ENCODE data around the gene PPP1R16B. TPM values are rescaled to one million over a fixed set of nuclear protein-coding genes. Genes with fewer than 3 reads are reported as not detected.

PPP1R16B gene
- 10 to 100 TPM; 45.5 to 80.4 TPM for total RNA-seq

GRCh38 chr20:38805502-38805957 lies at the start of gene PPP1R16B:
Gene PPP1R16B (plus strand): TSS chr20:38805697. CDS start chr20:38835926, 30,229 bp downstream.
- ATAC-seq: peak; percentile 64 to 81
- H3K9me3 Mint-ChIP-seq: no peaks in the 10 kb centered on the region
- H3K36me3 Mint-ChIP-seq: peaks cover 27 to 37% of the 10 kb centered on the region in 2 donors

GRCh38 chr20:38757145-38757775 lies 48.2 kb upstream of the PPP1R16B start:
- Mint-ChIP-seq H3K9me3 (no peaks in the 10 kb centered on the region), H3K36me3 (peaks cover 27 to 36% of the 10 kb centered on the region in 2 donors), H3K27ac (no peak overlapping the region)
- DNase-seq (ENCODE audit: low spot score in 2 of 2) (no peak), ATAC-seq (no peak)

More at GRCh38 chr20:38805502-38805957, at the start of gene PPP1R16B:
- H3K27ac Mint-ChIP-seq: peak within 1 kb of the TSS; percentile 89 to 95
- DNase-seq (ENCODE audit: low spot score in 2 of 2): peak; percentile 74 to 80

GRCh38 chr20:38759106-38759505 lies 46.4 kb upstream of the PPP1R16B start:
- no peak for ATAC-seq
- Mint-ChIP-seq H3K9me3 (no peaks in the 10 kb centered on the region), H3K27ac (no peak overlapping the region), H3K36me3 (peaks cover 21 to 49% of the 10 kb centered on the region in 2 donors)
- no peak for DNase-seq (ENCODE audit: low spot score in 2 of 2)

GRCh38 chr20:38760978-38761377 lies 44.5 kb upstream of the PPP1R16B start:
- no peak for ATAC-seq
- peak overlapping the region in 1 of 2 donors; percentile 37 for H3K27ac Mint-ChIP-seq
- no peak for DNase-seq (ENCODE audit: low spot score in 2 of 2)
- peaks cover 19 to 35% of the 10 kb centered on the region in 2 donors for H3K36me3 Mint-ChIP-seq
- H3K9me3 Mint-ChIP-seq: no peaks in the 10 kb centered on the region

- H3K27ac Mint-ChIP-seq: peak overlapping the region; percentile 5 to 15
- no peak for DNase-seq (ENCODE audit: low spot score in 2 of 2)
- ATAC-seq: no peak
- no peaks in the 10 kb centered on the region for H3K9me3 Mint-ChIP-seq
- peaks cover 19 to 35% of the 10 kb centered on the region in 2 donors for H3K36me3 Mint-ChIP-seq
These were observed 43.3 kb upstream of the PPP1R16B start for GRCh38 chr20:38762174-38762573.

- H3K27ac Mint-ChIP-seq: peak overlapping the region in 1 of 2 donors; percentile 7
- ATAC-seq: no peak
- DNase-seq (ENCODE audit: low spot score in 2 of 2): no peak
- no peaks in the 10 kb centered on the region for H3K9me3 Mint-ChIP-seq
- peaks cover 19 to 38% of the 10 kb centered on the region in 2 donors for H3K36me3 Mint-ChIP-seq
These were observed 41.9 kb upstream of the PPP1R16B start for GRCh38 chr20:38763616-38764015.

- Mint-ChIP-seq H3K36me3 (peaks cover 19 to 33% of the 10 kb centered on the region in 2 donors), H3K9me3 (no peaks in the 10 kb centered on the region), H3K27ac (no peak overlapping the region)
- peak; percentile 99 to 100 for ATAC-seq
- peak in 1 of 2 donors; percentile 41 for DNase-seq (ENCODE audit: low spot score in 2 of 2)
These were observed 40.8 kb upstream of the PPP1R16B start for GRCh38 chr20:38764567-38765318.

- Mint-ChIP-seq H3K9me3 (no peaks in the 10 kb centered on the region), H3K27ac (no peak overlapping the region), H3K36me3 (peaks cover 19 to 24% of the 10 kb centered on the region in 2 donors)
- DNase-seq (ENCODE audit: low spot score in 2 of 2) (no peak), ATAC-seq (no peak)
These were observed 39.4 kb upstream of the PPP1R16B start for GRCh38 chr20:38766071-38766470.

- peak overlapping the region; percentile 61 to 88 for H3K27ac Mint-ChIP-seq
- DNase-seq (ENCODE audit: low spot score in 2 of 2) (no peak), ATAC-seq (no peak)
- H3K9me3 Mint-ChIP-seq: peaks cover 0 to 8% of the 10 kb centered on the region in 2 donors
- H3K36me3 Mint-ChIP-seq: peaks cover 25 to 39% of the 10 kb centered on the region in 2 donors
These were observed 35.9 kb upstream of the PPP1R16B start for GRCh38 chr20:38769376-38770295.

GRCh38 chr20:38770546-38770945 lies 35.0 kb upstream of the PPP1R16B start:
- DNase-seq (ENCODE audit: low spot score in 2 of 2) (no peak), ATAC-seq (no peak)
- H3K9me3 Mint-ChIP-seq: peaks cover 0 to 8% of the 10 kb centered on the region in 2 donors
- H3K36me3 Mint-ChIP-seq: peaks cover 27 to 39% of the 10 kb centered on the region in 2 donors
- no peak overlapping the region for H3K27ac Mint-ChIP-seq

GRCh38 chr20:38770970-38771369 lies 34.5 kb upstream of the PPP1R16B start:
- H3K36me3 Mint-ChIP-seq: peaks cover 23 to 39% of the 10 kb centered on the region in 2 donors
- ATAC-seq: no peak

GRCh38 chr20:38771621-38772020 lies 33.9 kb upstream of the PPP1R16B start:
- Mint-ChIP-seq H3K36me3 (peaks cover 22 to 39% of the 10 kb centered on the region in 2 donors), H3K27ac (peak overlapping the region in 1 of 2 donors; percentile 74), H3K9me3 (peaks cover 0 to 8% of the 10 kb centered on the region in 2 donors)
- ATAC-seq (no peak), DNase-seq (ENCODE audit: low spot score in 2 of 2) (no peak)

More at GRCh38 chr20:38770970-38771369, 34.5 kb upstream of the PPP1R16B start:
- Mint-ChIP-seq H3K9me3 (peaks cover 0 to 8% of the 10 kb centered on the region in 2 donors), H3K27ac (peak overlapping the region in 1 of 2 donors; percentile 74)
- DNase-seq (ENCODE audit: low spot score in 2 of 2): no peak

GRCh38 chr20:38774167-38774566 lies 31.3 kb upstream of the PPP1R16B start:
- Mint-ChIP-seq H3K27ac (no peak overlapping the region), H3K9me3 (peaks cover 0 to 8% of the 10 kb centered on the region in 2 donors), H3K36me3 (peaks cover 22 to 32% of the 10 kb centered on the region in 2 donors)
- ATAC-seq (no peak), DNase-seq (ENCODE audit: low spot score in 2 of 2) (no peak)

GRCh38 chr20:38776363-38776762 lies 29.1 kb upstream of the PPP1R16B start:
- H3K36me3 Mint-ChIP-seq: peaks cover 22 to 29% of the 10 kb centered on the region in 2 donors
- no peak overlapping the region for H3K27ac Mint-ChIP-seq
- H3K9me3 Mint-ChIP-seq: peaks cover 0 to 8% of the 10 kb centered on the region in 2 donors
- ATAC-seq (no peak), DNase-seq (ENCODE audit: low spot score in 2 of 2) (no peak)

GRCh38 chr20:38779247-38780097 lies 26.0 kb upstream of the PPP1R16B start:
- no peak for DNase-seq (ENCODE audit: low spot score in 2 of 2)
- Mint-ChIP-seq H3K27ac (peak overlapping the region; percentile 37 to 63), H3K9me3 (no peaks in the 10 kb centered on the region), H3K36me3 (peaks cover under 1 to 5% of the 10 kb centered on the region in 2 donors)
- peak in 1 of 2 donors; percentile 58 for ATAC-seq
